HG02759 (cell line): ENCODE data around the gene CTNND2.
"Not testable (repeated sequence)": the region's sequence is repeated elsewhere in the genome, so short reads cannot be mapped to it uniquely, and the experiment has no call there.

Source experiments
- ATAC-seq: cut with Tn5 transposase; IDR thresholded peaks from one replicate; pipeline ENCODE4 v1.9.1; 2021; ENCODE audit warnings: mild to moderate bottlenecking, moderate library complexity; ENCODE audit not compliant: unreplicated experiment

The CTNND2 gene

DNA sequence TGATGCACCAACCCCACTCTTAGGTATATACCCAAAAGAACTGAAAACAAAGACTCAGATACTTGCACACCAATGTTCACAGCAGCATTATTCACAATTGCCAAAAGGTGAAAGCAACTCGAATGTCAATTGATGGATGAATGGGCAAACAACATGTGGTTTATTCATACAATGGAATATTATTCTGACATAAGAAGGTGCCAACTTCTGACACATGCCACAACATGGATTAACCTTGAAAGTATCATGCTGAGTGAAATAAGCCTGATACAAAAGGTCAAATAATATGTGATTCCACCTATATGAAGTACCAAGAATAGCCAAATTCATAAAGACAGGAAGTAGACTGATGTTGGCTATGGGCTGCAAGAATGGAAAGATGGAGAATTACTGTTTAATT, 35.0 kb downstream of the CTNND2 start:
- ATAC-seq = no peak

DNA sequence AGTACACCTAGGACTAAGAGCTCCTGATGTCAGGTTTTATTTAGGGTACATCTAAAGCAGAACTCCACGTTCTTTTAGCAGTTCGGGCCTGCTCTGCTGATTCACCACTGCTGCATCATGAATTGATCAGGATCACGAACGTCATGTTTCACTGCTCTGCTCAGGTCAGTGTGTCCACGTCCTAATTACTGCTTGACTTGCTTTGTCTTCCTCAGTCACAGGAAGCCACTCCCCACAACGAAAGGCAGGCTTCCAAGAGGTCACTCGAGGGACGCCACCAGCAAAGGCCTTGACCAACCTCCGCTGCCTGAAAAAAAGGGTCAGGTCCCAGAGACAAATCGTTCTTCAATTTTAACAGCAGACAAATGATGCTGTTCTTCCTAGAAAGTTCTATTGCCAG, 40.3 kb downstream of the CTNND2 start:
- ATAC-seq = no peak

DNA sequence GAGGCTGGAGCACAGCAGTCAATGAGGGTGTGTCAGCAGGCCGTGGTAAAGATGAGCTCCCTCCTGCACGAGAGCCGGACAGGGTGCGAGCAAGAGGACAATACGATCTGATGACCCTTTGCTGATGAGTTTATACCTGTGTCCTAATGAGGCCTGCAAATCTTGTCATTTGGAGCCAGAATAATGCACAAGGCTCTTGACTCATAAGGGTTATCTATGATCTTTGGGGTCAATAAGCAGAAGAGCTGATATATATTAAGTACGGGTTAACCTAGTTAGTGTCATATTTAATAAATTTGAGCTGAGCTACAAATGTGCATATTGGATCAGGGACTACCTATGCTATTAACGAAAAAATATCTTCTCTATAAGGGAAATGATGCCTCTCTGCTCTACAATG, 46.9 kb downstream of the CTNND2 start:
- ATAC-seq = no peak

DNA sequence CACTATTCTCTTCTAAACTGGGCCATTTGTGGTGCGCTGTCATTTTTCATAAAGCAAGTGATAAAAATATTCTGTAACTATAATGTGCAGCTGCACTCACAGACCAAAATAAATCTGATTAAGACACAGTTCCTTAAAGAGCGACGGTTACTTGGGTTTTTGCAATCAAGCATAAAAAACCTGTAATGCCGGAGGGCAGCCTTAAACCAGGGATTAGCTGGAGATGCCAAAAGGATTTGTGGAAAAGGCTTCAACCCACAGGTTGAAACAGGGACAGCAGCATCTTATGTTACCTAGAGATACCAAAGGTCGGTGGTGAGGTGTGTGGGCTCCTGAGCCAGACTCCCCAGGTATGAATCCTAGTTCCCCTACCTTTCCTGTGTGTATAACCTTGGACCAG, 49.3 kb downstream of the CTNND2 start:
- no peak for ATAC-seq

DNA sequence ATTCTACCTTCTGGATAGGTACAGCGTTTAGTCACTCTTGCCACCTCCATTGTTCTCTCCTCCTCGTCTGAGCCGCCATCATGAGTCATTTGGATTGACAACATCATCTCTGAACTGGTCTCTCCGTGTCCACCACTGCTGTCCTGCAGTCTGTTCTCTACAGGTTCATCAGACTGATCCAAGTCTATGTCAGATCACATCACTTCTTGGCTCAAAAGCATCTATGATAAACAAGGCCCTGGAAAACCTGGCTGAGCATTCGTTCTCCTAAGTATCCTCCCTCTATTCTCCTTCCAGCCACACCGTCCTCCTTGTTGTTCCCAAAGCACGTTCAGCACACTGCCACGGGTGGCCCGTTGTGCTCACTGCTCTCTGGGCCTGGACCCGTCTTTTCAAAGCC, 50.5 kb downstream of the CTNND2 start:
- ATAC-seq = no peak

DNA sequence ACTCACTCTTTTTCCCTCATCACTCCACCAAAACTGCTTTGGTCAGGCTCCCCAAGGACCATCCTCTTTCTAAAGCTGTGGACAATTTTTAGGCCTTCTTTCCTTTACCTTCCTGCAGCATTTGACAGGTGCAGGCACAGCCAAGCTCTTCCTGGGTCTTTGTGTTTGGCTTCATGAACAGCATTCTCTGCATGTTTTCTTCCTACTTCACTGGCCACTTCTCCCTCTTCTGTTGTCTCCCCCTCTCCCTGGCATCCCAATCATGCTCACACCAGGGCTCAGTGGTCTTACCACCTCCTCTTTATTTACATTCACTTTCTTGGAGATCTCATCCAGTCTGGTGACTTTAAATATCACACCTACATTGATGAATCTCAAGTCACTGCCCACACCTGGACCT, 51.1 kb downstream of the CTNND2 start:
- ATAC-seq = no peak

DNA sequence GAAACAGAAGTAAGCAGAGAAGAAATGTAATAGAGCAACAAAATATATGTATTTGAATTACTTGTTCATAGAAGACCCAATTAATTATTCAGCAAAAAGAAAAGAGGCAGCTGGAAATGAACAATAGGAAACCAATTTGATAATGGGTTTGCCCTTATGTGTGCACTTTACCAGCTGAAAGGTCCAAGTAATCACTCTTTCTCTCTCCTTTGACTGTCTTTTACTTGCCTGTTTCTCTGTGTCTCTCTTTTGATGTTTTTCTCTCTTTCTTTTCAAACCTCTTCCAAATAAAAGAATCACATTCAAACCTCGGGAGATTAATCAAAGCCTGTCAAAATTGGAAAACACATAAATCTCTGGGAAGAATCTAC, 51.5 kb downstream of the CTNND2 start:
- no peak for ATAC-seq

DNA sequence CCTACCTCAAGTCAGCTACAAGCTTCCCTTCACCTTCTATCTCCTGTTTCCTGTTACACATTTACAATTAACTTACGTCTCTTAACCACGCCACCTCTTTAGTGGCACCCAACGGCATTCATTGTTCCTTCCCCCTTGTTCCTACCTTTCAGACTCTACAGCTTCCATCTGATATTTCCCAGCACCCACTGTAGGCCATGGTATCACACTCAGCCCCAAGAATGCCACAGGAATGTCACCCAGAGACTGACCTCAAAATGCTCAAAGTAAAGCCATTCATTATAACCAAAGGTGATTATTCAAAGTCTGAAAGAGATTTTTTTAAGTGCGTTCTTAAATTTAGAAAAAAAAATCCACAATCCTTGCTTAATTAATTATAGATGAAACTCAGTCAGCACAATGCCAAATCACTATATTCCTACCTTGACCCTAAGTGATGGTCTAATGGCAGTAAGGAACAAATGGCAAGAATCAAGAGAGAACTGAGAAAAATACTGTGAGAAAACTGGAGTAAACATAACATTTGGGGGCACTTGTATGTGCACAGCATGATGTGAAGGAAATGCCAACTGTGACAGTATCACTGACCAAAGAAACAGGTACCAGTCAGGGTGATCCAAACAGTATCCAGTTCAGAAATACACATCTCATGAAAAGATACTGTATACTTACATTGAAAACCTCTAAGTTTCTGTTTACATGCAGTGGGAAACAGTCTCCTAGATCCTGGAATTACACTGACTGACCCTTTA, 52.1 kb downstream of the CTNND2 start:
- no peak for ATAC-seq

DNA sequence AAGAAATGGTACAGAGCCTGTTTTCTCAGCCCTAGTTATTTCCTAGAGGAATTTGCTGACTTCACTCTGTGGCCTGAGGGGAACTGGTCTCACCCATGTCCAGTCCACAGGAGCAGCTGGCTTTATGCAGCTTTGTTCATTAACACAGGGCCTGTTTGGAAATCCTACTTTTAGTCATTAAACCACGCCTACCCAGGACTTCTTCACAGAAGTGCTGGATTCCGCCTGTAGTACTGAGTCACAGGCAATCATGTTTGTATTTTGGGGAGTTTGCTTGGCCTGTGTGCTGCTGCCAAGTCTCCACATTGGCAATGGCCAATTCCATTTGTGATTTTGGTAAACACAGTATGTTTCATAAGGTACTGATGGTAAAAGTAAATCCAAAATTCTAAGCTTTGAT, 52.8 kb downstream of the CTNND2 start:
- no peak for ATAC-seq

DNA sequence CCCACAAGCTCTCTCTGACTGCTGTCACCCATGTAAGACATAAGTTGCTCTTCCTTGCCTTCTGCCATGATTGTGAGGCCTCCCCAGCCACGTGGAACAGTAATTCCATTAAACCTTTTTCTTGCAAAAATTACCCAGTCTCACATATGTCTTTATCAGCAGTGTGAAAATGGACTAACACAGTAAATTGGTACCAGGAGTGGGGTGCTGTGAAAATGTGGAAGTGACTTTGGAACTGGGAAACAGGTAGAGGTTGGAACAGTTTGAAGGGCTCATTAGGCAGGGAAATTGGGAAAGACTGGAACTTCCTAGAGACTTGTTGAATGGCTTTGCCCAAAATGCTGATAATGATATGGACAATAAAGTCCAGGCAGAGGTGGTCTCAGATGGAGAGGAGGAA, 75.7 kb downstream of the CTNND2 start:
- not testable (repeated sequence) for ATAC-seq

DNA sequence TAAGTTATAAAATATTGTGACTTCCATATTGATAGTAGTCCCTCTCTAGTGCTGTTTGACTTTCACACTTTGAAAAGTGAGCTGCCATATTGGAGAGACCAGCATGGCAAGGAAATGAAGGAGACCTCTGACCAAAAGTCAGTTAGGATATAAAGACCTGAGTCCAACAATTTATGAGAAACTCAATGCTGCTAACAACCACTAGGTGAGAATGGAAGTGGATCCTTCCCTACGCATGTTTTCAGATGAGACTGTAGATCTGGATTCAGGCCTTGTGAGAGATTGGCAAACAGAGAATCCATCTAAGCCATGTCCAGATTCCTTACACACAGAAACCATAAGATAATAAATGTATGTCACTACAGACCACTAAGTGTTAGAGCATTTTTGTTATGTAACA, 81.6 kb downstream of the CTNND2 start:
- ATAC-seq = no peak

DNA sequence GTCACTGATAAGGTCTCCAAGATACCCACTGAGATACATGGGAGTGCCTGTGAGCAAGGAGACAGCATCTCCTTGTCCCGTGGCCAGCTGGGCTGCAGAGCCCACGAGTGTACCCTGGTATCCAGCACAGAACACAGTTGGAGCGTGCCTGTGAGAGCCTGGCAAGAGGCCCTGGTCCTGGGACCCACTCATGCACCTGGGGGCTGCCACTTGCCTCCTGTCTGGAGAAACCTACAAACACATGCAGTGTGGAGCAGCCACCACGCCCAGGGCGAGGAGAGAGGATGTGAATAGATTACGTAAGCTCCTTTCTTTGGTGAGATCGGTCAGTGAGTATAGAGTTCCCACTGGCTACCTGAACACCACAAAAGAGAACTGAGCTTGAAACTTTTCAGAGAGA, 88.3 kb downstream of the CTNND2 start:
- no peak for ATAC-seq

DNA sequence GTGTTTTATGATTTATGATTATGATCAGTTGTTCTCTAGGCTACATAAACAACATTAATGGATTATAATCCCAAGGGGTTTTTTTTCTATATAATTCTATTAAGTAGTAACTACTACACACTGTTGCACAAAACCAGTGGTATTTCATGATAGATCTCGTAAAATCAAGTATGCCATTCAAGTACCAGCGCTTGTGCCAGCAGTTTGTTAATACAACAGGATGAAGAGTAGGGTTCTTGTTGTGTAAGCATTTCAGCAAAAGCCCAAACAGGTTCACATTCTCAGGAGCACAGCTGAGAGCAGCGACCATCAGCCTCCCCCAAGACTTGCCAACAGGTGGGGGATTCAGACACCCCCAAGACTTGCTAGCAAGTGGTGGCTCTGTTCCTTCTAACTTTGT, 88.8 kb downstream of the CTNND2 start:
- no peak for ATAC-seq

DNA sequence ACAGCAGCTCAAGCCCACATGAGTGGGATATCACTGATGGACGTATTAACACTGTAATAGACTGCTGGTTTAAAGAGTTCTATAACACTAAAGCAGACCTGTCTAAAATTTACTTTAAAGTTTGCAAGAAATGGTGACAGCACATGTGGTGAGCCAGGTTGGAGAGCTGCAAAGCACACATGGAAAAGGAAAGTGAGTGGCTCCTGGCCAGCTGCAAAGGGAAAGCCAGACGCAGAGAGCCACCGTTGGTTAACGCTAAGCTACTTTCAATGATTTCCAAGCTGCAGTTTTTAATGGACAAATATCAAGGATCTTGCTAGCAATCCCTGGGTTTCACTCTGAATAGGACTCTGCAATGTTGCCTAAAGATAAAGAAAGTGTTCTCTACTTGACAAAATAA, 89.9 kb downstream of the CTNND2 start:
- no peak for ATAC-seq

DNA sequence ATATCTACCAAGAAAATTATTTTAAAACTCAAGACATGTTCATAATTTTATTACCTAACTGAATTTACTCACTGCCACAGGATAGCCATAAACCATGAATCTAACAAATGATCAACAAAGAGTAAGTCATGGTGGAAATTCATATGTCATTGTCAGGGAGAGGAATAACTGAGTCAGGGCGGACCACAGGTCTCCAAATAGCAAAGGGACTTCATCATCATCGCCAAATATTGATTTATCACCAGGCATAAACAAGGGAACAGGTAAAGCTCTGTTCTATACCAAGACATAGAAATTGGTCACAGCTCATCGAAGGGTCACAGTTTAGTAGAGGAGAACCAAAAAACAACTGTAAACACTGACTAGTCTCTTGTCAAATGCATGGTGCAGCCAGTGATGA, 94.8 kb downstream of the CTNND2 start:
- ATAC-seq = no peak

DNA sequence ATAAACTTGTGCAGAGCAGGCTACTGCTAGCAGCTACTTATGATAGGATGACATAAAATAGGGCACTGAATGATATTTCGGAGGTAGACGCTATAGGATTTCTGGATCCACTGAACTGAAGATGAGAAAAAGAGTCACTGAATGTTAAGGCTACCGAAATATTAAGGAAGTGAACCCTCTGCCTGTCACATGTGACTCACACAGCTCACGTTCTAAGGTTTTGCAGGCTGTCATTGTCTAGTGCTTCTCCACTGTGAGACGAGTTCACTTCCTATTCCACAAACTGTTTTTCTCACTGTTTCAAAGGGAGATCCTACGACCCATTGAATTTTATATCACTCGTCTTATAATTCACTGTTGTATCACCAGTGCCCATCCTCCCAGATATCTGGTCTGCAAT, 100.8 kb downstream of the CTNND2 start:
- ATAC-seq = no peak

DNA sequence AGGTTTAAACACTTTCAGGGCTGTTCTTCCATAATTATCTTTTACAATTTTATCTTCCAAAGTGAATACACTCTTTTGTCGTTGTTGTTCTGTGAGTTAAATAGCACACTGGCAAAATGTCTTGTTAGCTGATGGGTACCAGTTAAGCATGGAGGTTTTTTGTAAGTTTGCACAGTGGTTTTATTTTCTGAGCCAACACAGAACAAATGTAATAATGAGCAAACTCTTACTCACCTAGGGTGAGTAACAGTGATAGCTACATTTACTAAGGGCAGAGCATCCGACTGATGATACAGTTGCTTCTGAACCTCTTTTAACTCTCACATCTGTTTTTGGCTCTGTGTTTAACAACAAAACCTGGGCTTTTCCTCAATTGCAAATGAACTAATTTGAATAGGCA, 103.2 kb downstream of the CTNND2 start:
- ATAC-seq = no peak

DNA sequence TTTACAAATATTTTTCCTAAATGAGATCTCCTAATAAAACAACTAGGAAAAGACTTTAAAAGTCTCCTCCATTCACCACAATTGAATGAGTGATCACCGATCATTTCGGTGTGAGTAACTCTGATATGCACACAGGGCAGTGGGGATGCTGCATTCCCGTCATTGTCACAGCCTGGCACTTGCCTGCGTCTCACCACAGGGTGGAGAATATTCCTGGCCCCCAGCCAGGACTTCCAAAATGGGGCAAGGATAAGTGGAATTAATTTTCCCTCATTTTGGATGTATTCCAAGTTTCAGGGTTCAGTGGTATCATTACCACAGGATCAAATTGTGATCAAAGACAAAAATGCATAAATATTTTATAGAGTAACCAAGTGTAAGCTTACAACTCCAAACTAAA, 107.1 kb downstream of the CTNND2 start:
- no peak for ATAC-seq

DNA sequence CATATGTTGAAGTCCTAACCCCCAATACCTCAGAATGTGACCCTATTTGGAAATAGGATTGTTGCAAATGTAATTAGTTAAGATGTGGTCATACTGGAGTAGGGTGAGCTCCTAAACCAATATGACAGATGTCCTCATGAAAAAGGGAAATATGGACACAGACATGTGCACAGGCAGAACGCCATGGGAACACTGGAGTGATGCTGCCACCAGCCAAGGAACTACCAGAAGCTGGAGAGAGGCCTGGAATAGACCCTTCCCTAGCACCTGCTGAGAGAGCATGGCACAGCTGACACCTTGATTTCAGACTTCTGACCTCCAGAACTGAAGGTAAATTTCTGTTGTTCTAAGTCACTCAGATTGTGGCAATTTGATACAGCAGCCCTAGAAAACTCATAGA, 110.8 kb downstream of the CTNND2 start:
- ATAC-seq = no peak

DNA sequence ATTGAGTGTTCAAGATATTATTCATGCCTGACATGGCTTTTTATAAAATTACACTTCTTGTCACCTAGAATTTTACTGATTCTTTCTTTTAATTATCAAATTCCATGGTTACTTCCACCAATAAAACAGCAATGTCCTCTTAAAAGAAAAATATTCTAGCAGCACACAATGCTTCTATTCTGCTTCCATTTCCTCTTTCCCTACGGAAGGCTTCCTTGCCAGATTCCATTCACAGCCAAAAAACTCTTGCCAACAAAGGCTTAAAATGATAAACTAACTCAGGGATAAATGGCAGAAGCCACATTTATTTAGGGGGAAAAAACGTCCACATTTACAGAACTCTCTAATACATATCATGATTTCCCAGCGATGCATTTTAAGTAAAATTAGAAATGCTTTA, 111.6 kb downstream of the CTNND2 start:
- no peak for ATAC-seq

DNA sequence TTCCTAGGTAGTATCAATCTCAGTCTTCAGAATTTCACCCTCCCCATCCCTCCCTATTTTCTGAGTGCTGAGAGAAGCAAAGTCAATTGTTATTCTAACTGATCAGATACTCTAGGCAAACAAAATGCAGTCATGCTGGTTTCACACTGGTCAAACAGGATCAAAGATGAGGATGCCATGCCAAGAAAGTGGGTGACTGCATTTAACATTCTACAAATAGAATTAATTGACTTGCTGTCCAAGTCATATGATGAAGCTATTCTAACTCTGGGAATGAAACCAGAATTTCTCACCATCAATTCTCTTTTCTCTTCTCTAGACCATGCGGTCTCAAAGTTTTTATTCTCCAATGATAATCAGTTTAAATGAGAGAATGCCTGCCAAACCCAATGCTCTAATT, 112.5 kb downstream of the CTNND2 start:
- no peak for ATAC-seq

DNA sequence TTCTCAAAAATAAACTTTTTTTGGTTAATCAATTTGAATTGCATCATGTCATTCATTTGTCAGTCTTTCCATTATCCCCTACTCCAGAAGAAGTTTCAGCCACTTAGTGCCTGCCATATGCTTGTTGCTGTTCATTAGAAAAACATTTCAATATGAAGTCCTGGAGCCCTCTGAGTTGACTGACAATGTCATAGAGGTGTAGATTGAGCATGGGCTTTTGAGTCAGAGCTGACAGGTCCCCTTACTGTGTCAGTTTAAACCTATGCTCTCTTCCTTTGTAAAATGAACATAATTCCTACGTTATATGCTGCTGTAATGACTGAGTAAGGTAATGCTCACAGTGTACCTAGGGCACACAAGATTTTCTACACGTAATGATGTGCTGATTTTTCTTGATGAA, 114.0 kb downstream of the CTNND2 start:
- no peak for ATAC-seq

DNA sequence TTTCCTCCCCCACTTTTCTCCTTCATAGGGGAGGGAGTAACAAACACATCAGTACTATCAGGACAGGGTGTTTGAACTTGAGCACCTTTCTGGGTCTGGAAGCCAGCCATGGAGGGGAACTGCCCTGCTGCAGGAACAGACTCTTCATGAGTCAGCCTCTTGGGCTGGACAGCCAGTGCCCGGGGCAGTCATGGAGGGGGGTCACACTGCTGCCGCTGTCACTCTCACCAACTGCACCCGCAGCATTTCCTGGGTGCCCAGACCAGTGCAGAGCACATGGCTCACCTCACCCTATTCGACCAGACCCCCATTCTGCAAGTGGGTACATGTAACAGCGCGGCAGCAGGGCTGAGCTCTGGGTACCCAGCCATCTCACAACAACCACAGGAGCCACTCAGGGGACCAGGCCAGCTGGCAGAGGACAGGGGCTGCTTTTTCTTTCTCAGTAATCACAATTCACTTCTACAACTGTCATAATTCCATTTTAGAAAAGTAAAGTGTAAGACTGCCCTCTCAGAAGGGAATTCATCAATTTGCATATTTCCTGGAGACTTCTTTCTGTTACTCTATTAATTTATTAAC, 118.4 kb downstream of the CTNND2 start:
- ATAC-seq = no peak
